Erythroblast (primary cell): ENCODE results near the gene PLPP7.
"Not testable (repeated sequence)": the region's sequence is repeated elsewhere in the genome, so short reads cannot be mapped to it uniquely, and the experiment has no call there.

Source experiments
- DNase-seq, 2 experiments: peaks; one replicate each; lab custom pipeline; 2025; lab: John Stamatoyannopoulos, UW
- GATA1 ChIP-seq: IDR thresholded peaks from 2 replicates; pipeline ENCODE4 v1.6.1; 2011; ENCODE audit warnings: low read depth, mild to moderate bottlenecking, control low read depth, low read length, moderate library complexity
- POLR2A ChIP-seq: IDR thresholded peaks from 2 replicates; pipeline ENCODE4 v1.6.1; 2011; ENCODE audit warnings: mild to moderate bottlenecking, low read length

Gene PLPP7

DNA sequence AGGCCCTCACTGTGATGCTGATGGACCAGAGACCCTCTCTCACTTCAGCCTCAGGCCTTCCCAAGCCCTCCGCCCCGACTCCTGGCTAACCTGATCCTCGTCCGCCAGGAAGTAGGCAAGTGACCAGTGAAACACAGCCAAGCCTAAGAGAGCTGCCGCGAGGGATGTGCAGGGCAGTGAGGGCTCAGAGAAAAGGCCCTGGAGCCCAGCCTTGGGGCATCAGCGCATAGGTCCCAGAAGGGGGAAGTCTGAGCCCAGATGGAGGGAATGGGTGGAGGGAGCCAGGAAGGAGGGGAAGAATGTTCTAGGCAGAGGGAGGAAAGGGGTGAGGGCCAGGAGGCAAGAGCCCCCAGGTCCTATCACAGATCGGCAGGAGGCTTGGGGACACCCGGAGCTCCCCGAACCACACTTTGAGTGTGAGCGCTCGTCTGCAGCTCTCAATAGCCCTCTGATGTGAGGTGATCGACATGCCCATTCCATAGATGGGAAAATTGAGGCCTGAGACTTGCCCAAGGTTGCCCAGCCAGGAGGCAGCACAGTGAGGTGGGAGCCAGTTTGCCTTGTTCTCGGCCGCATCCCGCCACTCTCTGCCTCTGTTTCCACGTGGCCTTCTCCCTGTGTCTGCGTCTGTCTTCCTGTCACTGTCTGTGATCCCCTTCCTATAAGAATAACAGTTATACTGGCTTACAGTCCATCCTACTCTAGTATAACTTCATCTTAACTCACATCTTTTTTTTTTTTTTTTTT lies 20.2 kb downstream of the PLPP7 start:
- TF ChIP-seq GATA1 (no peak), POLR2A (no peak)
- DNase-seq, result no peak

DNA sequence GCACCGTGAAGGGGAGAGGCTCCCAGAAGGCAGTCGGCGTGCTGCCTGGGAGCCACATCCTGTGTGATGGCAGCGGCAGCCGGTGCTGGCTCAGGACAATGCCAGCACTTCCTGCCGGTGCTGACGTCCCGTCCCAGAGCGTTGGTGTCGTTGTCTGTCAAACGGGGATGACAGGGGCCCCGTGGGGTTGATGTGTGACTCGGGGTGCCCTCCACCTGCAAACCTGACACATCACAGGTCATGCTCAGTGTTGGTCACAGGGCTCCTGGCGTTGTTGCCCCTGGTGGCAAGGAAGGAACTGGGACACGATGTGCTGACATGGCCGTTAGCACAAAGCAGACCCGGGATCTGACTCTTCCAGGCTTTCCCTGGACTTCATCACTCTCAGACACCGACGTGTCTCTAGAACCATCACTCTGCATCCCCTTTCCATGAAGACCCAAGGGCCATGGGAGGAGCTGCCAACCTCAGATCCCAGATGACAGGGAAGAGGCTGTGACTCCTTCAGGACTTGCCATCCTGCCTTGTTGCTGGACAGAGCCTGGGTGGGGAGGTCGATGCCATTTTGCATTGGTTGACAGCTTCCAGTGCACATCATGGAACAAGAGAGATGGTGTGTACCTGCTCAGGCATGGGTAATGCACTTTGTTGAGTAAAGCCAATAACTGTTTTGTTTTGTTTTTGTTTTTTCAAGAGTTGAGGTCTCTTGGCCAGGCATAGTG lies 21.5 kb downstream of the PLPP7 start:
- no peak for DNase-seq
- TF ChIP-seq POLR2A (no peak), GATA1 (no peak)

DNA sequence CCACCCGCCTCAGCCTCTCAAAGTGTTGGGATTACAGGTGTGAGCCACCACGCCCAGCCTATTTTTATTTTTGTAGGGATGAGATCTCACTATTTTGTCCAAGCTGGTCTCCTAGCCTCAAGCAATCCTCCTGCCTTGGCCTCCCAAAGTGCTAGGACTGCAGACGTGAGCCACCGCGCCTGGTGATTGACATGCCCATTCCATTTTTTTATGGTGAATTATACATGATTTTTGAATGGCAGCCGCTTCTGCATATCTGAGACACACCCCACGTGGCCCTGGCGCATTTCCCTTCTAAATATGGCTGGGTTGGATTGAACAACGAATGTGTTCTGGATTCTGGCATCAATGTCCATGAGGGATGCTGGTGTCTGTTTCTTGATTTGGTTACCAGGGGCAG lies 22.7 kb downstream of the PLPP7 start:
- TF ChIP-seq POLR2A (no peak), GATA1 (no peak)
- no peak for DNase-seq

- peak; percentile 50 to 58 for DNase-seq
- TF ChIP-seq GATA1 (no peak), POLR2A (no peak)
These were observed 23.6 kb downstream of the PLPP7 start for GRCh38 chr9:131312822-131313770.

DNA sequence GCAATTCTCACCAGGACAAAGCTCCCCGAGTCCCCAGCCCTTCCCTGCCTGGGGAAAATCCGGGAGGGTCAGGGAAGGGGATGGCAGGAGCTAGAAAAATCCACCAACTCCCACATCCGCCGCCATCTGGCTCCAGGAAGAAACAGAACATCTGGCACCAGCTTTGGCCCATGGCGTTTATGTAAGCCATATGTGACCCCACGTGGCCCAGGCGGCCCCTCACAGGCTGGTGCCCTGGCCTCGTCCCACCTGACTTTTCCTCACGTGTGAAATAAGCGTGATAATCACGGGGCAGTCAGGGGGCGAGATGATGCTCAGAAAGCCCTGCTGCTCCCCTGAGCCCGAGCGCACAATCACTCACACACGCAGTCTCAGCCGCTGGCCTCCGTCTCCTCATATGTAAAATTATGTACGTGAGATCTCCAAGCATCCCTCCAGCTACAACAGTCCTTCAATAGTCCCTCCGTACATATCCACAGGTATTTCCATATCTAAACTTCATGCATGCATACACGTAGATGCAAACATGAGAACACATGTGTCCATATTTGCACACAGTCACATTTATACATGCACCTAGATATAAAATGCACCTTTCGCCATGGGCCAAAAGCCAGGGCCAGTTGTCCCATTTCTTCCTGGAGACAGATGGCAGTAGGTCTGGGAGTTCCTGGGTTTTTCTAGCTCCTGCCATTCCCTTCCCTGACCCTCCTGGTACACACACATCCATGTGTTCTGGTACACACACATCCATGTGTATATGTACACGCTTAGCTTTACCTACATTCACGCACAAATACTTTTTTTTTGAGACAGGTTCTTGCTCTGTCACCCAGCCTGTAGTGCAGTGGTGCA lies 28.9 kb downstream of the PLPP7 start:
- TF ChIP-seq GATA1 (no peak), POLR2A (no peak)
- DNase-seq, result no peak

DNA sequence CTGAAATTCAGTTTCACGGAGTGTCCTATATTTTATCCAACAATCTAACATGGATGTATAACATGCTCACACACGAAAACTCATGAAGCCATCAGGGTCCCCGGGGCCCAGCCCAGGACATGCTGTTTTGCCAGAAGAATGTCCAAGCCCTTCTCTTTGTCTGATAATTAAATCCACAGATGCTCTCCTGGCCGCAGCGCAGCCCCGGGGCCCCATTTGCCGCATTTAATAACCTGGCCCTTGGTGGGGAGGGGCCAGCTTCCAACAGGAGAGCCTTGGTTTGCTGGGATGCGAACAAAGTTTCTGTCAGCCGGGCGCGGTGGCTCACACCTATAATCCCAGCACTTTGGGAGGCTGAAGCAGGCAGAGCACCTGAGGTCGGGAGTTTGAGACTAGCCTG lies 30.0 kb downstream of the PLPP7 start:
- no peak for DNase-seq
- no peak for TF ChIP-seq GATA1
- TF ChIP-seq POLR2A, result no peak

DNA sequence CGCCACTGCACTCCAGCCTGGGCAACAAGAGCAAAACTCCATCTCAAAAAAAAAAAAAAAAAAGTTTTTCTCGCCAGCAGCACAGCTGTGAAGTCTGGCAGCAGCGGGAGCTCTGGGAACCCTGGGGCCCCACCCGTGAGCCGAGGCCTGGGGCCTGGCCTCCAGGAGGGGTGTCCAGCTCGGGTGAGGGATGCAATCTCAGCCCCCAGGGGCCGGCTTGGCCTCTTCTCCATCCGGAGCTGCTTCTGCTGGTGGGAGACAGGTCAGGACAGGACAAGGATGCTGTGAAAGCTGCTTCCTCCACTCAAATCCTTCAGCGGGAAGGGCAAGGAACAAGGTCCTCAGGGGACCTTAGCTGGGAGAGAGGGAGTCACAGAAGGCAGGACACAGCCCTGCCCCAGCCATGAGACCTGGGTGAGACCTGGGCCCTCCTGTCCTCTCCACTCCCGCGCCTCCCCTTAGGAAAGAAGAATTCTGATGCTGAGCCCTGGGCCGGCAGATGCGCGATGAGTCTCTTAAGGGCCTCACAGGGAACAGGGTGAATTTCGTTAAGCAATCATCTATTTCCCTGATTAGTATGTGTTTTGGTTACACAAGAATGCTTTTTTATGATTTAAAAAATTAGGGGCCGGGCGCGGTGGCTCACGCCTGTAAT lies 30.6 kb downstream of the PLPP7 start:
- no peak for TF ChIP-seq POLR2A
- no peak for TF ChIP-seq GATA1
- DNase-seq, result no peak

GRCh38 chr9:131323629-131324028 lies 34.1 kb downstream of the PLPP7 start:
- DNase-seq, result no peak
- no peak for TF ChIP-seq GATA1
- no peak for TF ChIP-seq POLR2A

- no peak for TF ChIP-seq POLR2A
- TF ChIP-seq GATA1, result no peak
- DNase-seq, result no peak
These were observed 35.5 kb downstream of the PLPP7 start for GRCh38 chr9:131324736-131325679.

GRCh38 chr9:131329241-131329641 lies 39.7 kb downstream of the PLPP7 start:
- DNase-seq, result no peak
- TF ChIP-seq POLR2A (no peak), GATA1 (no peak)

GRCh38 chr9:131330814-131331600 lies 41.5 kb downstream of the PLPP7 start:
- DNase-seq, result peak; percentile 96 to 100
- no peak for TF ChIP-seq POLR2A
- peak; percentile 78 for TF ChIP-seq GATA1

- DNase-seq, result not testable (repeated sequence)
These were observed 42.5 kb downstream of the PLPP7 start for GRCh38 chr9:131331996-131332395.
